GM12892 (cell line): ENCODE measurements around the gene ZNF532.

ENCODE experiments used
- POLR2A ChIP-seq: IDR thresholded peaks from 2 replicates; pipeline ENCODE4 v1.6.1; 2011; ENCODE audit warnings: low read depth, low read length, control low read depth
- TAF1 ChIP-seq: IDR thresholded peaks from 2 replicates; pipeline ENCODE4 v1.6.1; 2011; ENCODE audit warnings: low read depth, mild to moderate bottlenecking, control low read depth, low read length, borderline replicate concordance

- TF ChIP-seq POLR2A (no peak), TAF1 (no peak)
Observed at GRCh38 chr18:58886431-58886830, 21.8 kb downstream of the ZNF532 start.
